ENCODE measurements around the gene TREX2. TPM values are rescaled to one million over a fixed set of nuclear protein-coding genes. Genes with fewer than 3 reads are reported as not detected.

TREX2 gene
- polyA plus RNA-seq, 1 donor from 2014 or later = not detected

DNA sequence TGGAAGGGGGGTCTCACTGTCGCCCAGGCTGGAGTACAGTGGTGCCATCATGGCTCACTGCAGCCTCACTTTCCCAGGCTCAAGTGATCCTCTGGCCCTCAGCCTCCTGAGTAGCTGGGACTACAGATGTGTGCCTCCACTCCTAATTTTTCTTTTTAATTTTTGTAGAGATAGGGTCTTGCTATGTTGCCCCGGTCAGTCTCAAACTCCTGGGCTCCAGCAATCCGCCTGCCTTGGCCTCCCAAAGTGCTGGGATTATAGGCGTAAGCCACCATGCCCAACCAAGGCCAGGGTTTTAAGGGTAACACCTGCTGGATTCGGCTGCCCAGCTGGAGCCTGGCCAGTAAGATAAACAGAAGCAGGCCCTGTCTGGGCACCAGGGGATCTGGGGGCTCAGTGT, 3.4 kb downstream of the TREX2 start:
- TF ChIP-seq, protein P1, sequence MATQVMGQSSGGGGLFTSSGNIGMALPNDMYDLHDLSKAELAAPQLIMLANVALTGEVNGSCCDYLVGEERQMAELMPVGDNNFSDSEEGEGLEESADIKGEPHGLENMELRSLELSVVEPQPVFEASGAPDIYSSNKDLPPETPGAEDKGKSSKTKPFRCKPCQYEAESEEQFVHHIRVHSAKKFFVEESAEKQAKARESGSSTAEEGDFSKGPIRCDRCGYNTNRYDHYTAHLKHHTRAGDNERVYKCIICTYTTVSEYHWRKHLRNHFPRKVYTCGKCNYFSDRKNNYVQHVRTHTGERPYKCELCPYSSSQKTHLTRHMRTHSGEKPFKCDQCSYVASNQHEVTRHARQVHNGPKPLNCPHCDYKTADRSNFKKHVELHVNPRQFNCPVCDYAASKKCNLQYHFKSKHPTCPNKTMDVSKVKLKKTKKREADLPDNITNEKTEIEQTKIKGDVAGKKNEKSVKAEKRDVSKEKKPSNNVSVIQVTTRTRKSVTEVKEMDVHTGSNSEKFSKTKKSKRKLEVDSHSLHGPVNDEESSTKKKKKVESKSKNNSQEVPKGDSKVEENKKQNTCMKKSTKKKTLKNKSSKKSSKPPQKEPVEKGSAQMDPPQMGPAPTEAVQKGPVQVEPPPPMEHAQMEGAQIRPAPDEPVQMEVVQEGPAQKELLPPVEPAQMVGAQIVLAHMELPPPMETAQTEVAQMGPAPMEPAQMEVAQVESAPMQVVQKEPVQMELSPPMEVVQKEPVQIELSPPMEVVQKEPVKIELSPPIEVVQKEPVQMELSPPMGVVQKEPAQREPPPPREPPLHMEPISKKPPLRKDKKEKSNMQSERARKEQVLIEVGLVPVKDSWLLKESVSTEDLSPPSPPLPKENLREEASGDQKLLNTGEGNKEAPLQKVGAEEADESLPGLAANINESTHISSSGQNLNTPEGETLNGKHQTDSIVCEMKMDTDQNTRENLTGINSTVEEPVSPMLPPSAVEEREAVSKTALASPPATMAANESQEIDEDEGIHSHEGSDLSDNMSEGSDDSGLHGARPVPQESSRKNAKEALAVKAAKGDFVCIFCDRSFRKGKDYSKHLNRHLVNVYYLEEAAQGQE (IDR thresholded peaks at IDR 0.05; ENCODE audit: borderline replicate concordance) = no peak
- Histone ChIP-seq H3K4me2 (ENCODE audit: low read length) (no peak overlapping the region), H2AFZ (ENCODE audit: low read depth, low read length) (no peak overlapping the region), H3K9ac (ENCODE audit: low read length) (no peak overlapping the region), H3K27me3 (ENCODE audit: insufficient read depth, low read depth, low read length) (no peaks in the 10 kb centered on the region), H3K9me3 (ENCODE audit: low read length) (no peaks in the 10 kb centered on the region), H3K4me3 (ENCODE audit: low read length) (no peak overlapping the region), H3K79me2 (replicated peaks; ENCODE audit: insufficient read depth, low read length) (no peaks in the 10 kb centered on the region), H3F3A (ENCODE audit: insufficient read depth, low read length, poor library complexity, severe bottlenecking) (no peaks in the 10 kb centered on the region), H3K27ac (ENCODE audit: low read length) (no peak overlapping the region), H3K36me3 (ENCODE audit: insufficient read depth, low read length) (no peaks in the 10 kb centered on the region), H4K20me1 (ENCODE audit: insufficient read depth) (no peaks in the 10 kb centered on the region), H3K9me2 (ENCODE audit: insufficient read depth, low read length) (no peaks in the 10 kb centered on the region)

DNA sequence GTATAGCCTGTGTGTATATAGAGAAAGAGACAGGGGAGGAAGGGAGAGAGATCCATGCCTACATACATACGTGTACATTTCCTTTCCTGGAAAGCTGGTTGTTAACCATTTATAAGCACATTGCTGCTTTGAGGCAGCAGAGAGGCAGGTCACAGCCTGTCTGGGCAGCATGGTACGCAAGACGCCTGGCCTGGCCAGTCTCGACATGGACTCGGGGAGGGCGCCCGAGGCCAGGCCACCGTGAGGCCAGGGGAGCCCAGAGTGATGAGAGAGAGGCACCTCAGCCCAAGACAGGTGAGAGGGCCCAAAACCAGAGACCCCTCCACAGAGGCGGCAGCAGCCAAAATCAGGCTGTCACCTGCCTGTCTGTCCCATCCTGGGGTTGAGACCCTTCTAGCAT, 3.9 kb downstream of the TREX2 start:
- Histone ChIP-seq H3K36me3 (ENCODE audit: insufficient read depth, low read length) (no peaks in the 10 kb centered on the region), H3K27me3 (ENCODE audit: insufficient read depth, low read depth, low read length) (no peaks in the 10 kb centered on the region), H3K79me2 (replicated peaks; ENCODE audit: insufficient read depth, low read length) (no peaks in the 10 kb centered on the region), H2AFZ (ENCODE audit: low read depth, low read length) (no peak overlapping the region), H4K20me1 (ENCODE audit: insufficient read depth) (no peaks in the 10 kb centered on the region), H3F3A (ENCODE audit: insufficient read depth, low read length, poor library complexity, severe bottlenecking) (no peaks in the 10 kb centered on the region), H3K9me2 (ENCODE audit: insufficient read depth, low read length) (no peaks in the 10 kb centered on the region), H3K9me3 (ENCODE audit: low read length) (no peaks in the 10 kb centered on the region), H3K4me3 (ENCODE audit: low read length) (no peak overlapping the region), H3K27ac (ENCODE audit: low read length) (no peak overlapping the region), H3K9ac (ENCODE audit: low read length) (no peak overlapping the region), H3K4me2 (ENCODE audit: low read length) (no peak overlapping the region)
- TF ChIP-seq MXI1 (conservative IDR thresholded peaks at IDR 0.05; ENCODE audit: poor library complexity, severe bottlenecking) (no peak), POLR2AphosphoS5 (IDR thresholded peaks at IDR 0.05) (no peak), EZH2 (IDR thresholded peaks at IDR 0.05; ENCODE audit: borderline replicate concordance, insufficient read depth, low read length, poor library complexity, severe bottlenecking) (no peak), EP300 (conservative IDR thresholded peaks at IDR 0.05; ENCODE audit: poor library complexity, severe bottlenecking) (no peak), TAF1 (IDR thresholded peaks at IDR 0.05; ENCODE audit: low read depth) (no peak), SMC3 (conservative IDR thresholded peaks at IDR 0.05; ENCODE audit: poor library complexity) (no peak), RAD21 (conservative IDR thresholded peaks at IDR 0.05) (no peak)
- TF ChIP-seq, protein P1 (IDR thresholded peaks at IDR 0.05; ENCODE audit: borderline replicate concordance) = no peak
- TF ChIP-seq, protein P2, sequence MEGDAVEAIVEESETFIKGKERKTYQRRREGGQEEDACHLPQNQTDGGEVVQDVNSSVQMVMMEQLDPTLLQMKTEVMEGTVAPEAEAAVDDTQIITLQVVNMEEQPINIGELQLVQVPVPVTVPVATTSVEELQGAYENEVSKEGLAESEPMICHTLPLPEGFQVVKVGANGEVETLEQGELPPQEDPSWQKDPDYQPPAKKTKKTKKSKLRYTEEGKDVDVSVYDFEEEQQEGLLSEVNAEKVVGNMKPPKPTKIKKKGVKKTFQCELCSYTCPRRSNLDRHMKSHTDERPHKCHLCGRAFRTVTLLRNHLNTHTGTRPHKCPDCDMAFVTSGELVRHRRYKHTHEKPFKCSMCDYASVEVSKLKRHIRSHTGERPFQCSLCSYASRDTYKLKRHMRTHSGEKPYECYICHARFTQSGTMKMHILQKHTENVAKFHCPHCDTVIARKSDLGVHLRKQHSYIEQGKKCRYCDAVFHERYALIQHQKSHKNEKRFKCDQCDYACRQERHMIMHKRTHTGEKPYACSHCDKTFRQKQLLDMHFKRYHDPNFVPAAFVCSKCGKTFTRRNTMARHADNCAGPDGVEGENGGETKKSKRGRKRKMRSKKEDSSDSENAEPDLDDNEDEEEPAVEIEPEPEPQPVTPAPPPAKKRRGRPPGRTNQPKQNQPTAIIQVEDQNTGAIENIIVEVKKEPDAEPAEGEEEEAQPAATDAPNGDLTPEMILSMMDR (IDR thresholded peaks at IDR 0.05; ENCODE audit: poor library complexity, severe bottlenecking) = no peak
